DOHH2 (cell line): ENCODE data around the gene RUNX1.

ENCODE experiments used
- CTCF ChIP-seq: fragments of 200-600 bp; sonication (generic); IDR thresholded peaks from one replicate; pipeline ENCODE4 v1.5.1; 2014; ENCODE audit warnings: antibody characterized with exemption, mild to moderate bottlenecking, low read depth, low read length; ENCODE audit not compliant: poor library complexity, severe bottlenecking
- EZH2phosphoT487 ChIP-seq: fragments of 200-600 bp; sonication (generic); IDR thresholded peaks from 2 replicates; pipeline ENCODE4 v1.6.1; 2017; ENCODE audit warnings: borderline replicate concordance, mild to moderate bottlenecking, antibody characterized with exemption, low read length, moderate library complexity, mixed read lengths

GRCh38 chr21:34995979-34996303 is 53.2 kb downstream of the RUNX1 start:
- no peak for TF ChIP-seq CTCF
- TF ChIP-seq EZH2phosphoT487 = no peak
